ENCODE measurements around the gene RAP1GAP2.

GRCh38 chr17:2974347-2974746 is 178.1 kb downstream of the RAP1GAP2 start:
- TF ChIP-seq CTCF (tag by site-specific recombination; IDR thresholded peaks at IDR 0.05) (no peak), ZFP37 (tag by site-specific recombination; IDR thresholded peaks at IDR 0.05) (no peak), ZNF768 (tag by site-specific recombination; IDR thresholded peaks at IDR 0.05) (no peak), ZNF530 (tag by site-specific recombination; IDR thresholded peaks at IDR 0.05; ENCODE audit: low read depth) (no peak), ZNF558 (tag by site-specific recombination; IDR thresholded peaks at IDR 0.05) (no peak), ZNF658 (tag by site-specific recombination; IDR thresholded peaks at IDR 0.05) (no peak), ZNF311 (tag by site-specific recombination; IDR thresholded peaks at IDR 0.05; ENCODE audit: borderline replicate concordance) (no peak), SALL2 (tag by site-specific recombination; IDR thresholded peaks at IDR 0.05; ENCODE audit: borderline replicate concordance) (no peak)
